Neural cell (in vitro differentiated cells): ENCODE results near the gene GMDS. TPM values are rescaled to one million over a fixed set of nuclear protein-coding genes. Genes with fewer than 3 reads are reported as not detected.

ENCODE experiments used
- H2AFZ ChIP-seq: fragments of 200-600, 300-800 bp; sonication (generic), shearing (Covaris generic); 2 replicates; pipeline ENCODE4 v1.6.0; 2014; ENCODE audit warnings: low read depth, mild to moderate bottlenecking, antibody characterized with exemption, low read length, moderate library complexity
- H3F3A ChIP-seq: fragments of 200-600 bp; shearing (Covaris generic); 2 replicates; pipeline ENCODE4 v1.6.1; 2016; ENCODE audit warnings: mild to moderate bottlenecking, moderate library complexity, mixed read lengths, antibody characterized with exemption, low read length; ENCODE audit not compliant: insufficient read depth, poor library complexity, severe bottlenecking
- H3K27ac ChIP-seq: fragments of 200-600, 300-800 bp; sonication (generic), shearing (Covaris generic); 2 replicates; pipeline ENCODE4 v1.5.1; 2014; ENCODE audit warnings: mild to moderate bottlenecking, low read length, moderate library complexity
- H3K27me3 ChIP-seq: fragments of 300-800, 200-600 bp; sonication (generic), shearing (Covaris generic); 2 replicates; pipeline ENCODE4 v1.6.0; 2014; ENCODE audit warnings: mild to moderate bottlenecking, low read depth, low read length, moderate library complexity; ENCODE audit not compliant: insufficient read depth
- H3K36me3 ChIP-seq: fragments of 300-800, 200-600 bp; sonication (generic), shearing (Covaris generic); 2 replicates; pipeline ENCODE4 v1.5.1; 2014; ENCODE audit warnings: mild to moderate bottlenecking, antibody characterized with exemption, low read length, moderate library complexity; ENCODE audit not compliant: insufficient read depth
- H3K4me2 ChIP-seq: fragments of 300-800, 200-600 bp; sonication (generic), shearing (Covaris generic); 2 replicates; pipeline ENCODE4 v1.6.0; 2014; ENCODE audit warnings: mild to moderate bottlenecking, low read length
- H3K4me3 ChIP-seq: fragments of 300-800, 200-600 bp; sonication (generic), shearing (Covaris generic); 2 replicates; pipeline ENCODE4 v1.5.1; 2014; ENCODE audit warnings: mild to moderate bottlenecking, low read length, moderate library complexity
- H3K79me2 ChIP-seq: fragments of 200-600 bp; shearing (Covaris generic); replicated peaks from 2 replicates; pipeline ENCODE4 v1.6.0; 2014; ENCODE audit warnings: mild to moderate bottlenecking, low read length, moderate library complexity; ENCODE audit not compliant: insufficient read depth
- H3K9ac ChIP-seq: fragments of 300-800, 200-600 bp; sonication (generic), shearing (Covaris generic); 2 replicates; pipeline ENCODE4 v1.6.1; 2016; ENCODE audit warnings: mild to moderate bottlenecking, low read length, mixed read lengths
- H3K9me2 ChIP-seq: fragments of 200-600 bp; shearing (Covaris generic); 2 replicates; pipeline ENCODE4 v1.6.1; 2016; ENCODE audit warnings: mild to moderate bottlenecking, low read length, mixed read lengths; ENCODE audit not compliant: insufficient read depth
- H3K9me3 ChIP-seq: fragments of 200-600, 300-800 bp; sonication (generic), shearing (Covaris generic); 2 replicates; pipeline ENCODE4 v1.6.1; 2016; ENCODE audit warnings: mild to moderate bottlenecking, mixed run types, low read length, moderate library complexity, mixed read lengths
- H4K20me1 ChIP-seq: fragments of 200-600 bp; shearing (Covaris generic); 2 replicates; pipeline ENCODE4 v1.6.1; 2016; ENCODE audit warnings: mild to moderate bottlenecking, mixed run types; ENCODE audit not compliant: insufficient read depth
- EP300 ChIP-seq: fragments of 450-650 bp; conservative IDR thresholded peaks from 2 replicates; pipeline ENCODE4 v1.6.1; 2014; ENCODE audit warnings: antibody characterized with exemption, mild to moderate bottlenecking, moderate library complexity; ENCODE audit not compliant: poor library complexity, severe bottlenecking
- EZH2 ChIP-seq: fragments of 200-600, 300-800 bp; shearing (Covaris generic), sonication (generic); IDR thresholded peaks from 2 replicates; pipeline ENCODE4 v1.6.1; 2014; ENCODE audit warnings: antibody characterized with exemption, low read length, borderline replicate concordance, mild to moderate bottlenecking; ENCODE audit not compliant: insufficient read depth, poor library complexity, severe bottlenecking
- POLR2AphosphoS5 ChIP-seq: IDR thresholded peaks from 2 replicates; pipeline ENCODE4 v1.6.1; 2012
- RAD21 ChIP-seq: fragments of 450-650 bp; conservative IDR thresholded peaks from 2 replicates; pipeline ENCODE4 v1.6.1; 2014; ENCODE audit warnings: antibody characterized with exemption, mild to moderate bottlenecking, moderate library complexity
- REST ChIP-seq: IDR thresholded peaks from 2 replicates; pipeline ENCODE4 v1.6.1; 2012; ENCODE audit warnings: borderline replicate concordance
- SMC3 ChIP-seq: fragments of 450-650 bp; conservative IDR thresholded peaks from 2 replicates; pipeline ENCODE4 v1.6.1; 2014; ENCODE audit warnings: antibody characterized with exemption, mild to moderate bottlenecking, moderate library complexity; ENCODE audit not compliant: poor library complexity
- polyA plus RNA-seq: library from polyadenylated mRNA; depleted of rRNA; stranded (reverse); fragments of >200 nt; gene quantifications from 2 replicates; pipeline ENCODE4 v1.2.3, GENCODE V29; 2014

The GMDS gene
- polyA plus RNA-seq, 1 donor from 2014 or later, result 11.4 TPM

GRCh38 chr6:1615151-1615852 lies 630.1 kb downstream of the GMDS start:
- Histone ChIP-seq H3K79me2 (no peaks in the 10 kb centered on the region), H3F3A (no peaks in the 10 kb centered on the region), H4K20me1 (no peaks in the 10 kb centered on the region), H3K4me2 (no peak overlapping the region), H3K9ac (no peak overlapping the region), H3K36me3 (no peaks in the 10 kb centered on the region), H3K9me2 (no peaks in the 10 kb centered on the region), H3K27me3 (peaks cover 96% of the 10 kb centered on the region), H3K9me3 (no peaks in the 10 kb centered on the region), H3K4me3 (no peak overlapping the region), H2AFZ (no peak overlapping the region), H3K27ac (no peak overlapping the region)
- TF ChIP-seq EP300 (no peak), EZH2 (peak; percentile 50)

- Histone ChIP-seq H3K4me3 (no peak overlapping the region), H3F3A (no peaks in the 10 kb centered on the region), H3K9me2 (no peaks in the 10 kb centered on the region), H3K27me3 (peaks cover 94% of the 10 kb centered on the region), H3K9ac (no peak overlapping the region), H3K27ac (no peak overlapping the region), H4K20me1 (no peaks in the 10 kb centered on the region), H3K79me2 (no peaks in the 10 kb centered on the region), H3K9me3 (no peaks in the 10 kb centered on the region), H3K36me3 (no peaks in the 10 kb centered on the region), H3K4me2 (no peak overlapping the region), H2AFZ (no peak overlapping the region)
- TF ChIP-seq POLR2AphosphoS5 (no peak), EZH2 (peak; percentile 81)
These were observed 630.8 kb downstream of the GMDS start for GRCh38 chr6:1614448-1615150.

GRCh38 chr6:1613688-1614447 lies 631.5 kb downstream of the GMDS start:
- Histone ChIP-seq H3K4me3 (no peak overlapping the region), H3K9ac (no peak overlapping the region), H2AFZ (no peak overlapping the region), H4K20me1 (no peaks in the 10 kb centered on the region), H3K79me2 (no peaks in the 10 kb centered on the region), H3K9me3 (no peaks in the 10 kb centered on the region), H3K27ac (no peak overlapping the region), H3F3A (no peaks in the 10 kb centered on the region), H3K36me3 (no peaks in the 10 kb centered on the region), H3K9me2 (no peaks in the 10 kb centered on the region), H3K27me3 (peaks cover 93% of the 10 kb centered on the region), H3K4me2 (no peak overlapping the region)
- no peak for TF ChIP-seq POLR2AphosphoS5
- TF ChIP-seq SMC3, result no peak
- no peak for TF ChIP-seq REST
- TF ChIP-seq EZH2, result peak; percentile 85
- TF ChIP-seq EP300, result no peak
- TF ChIP-seq RAD21, result no peak
